CD8-positive, alpha-beta memory T cell (primary cell): ENCODE measurements around the gene MYEOV. TPM values are rescaled to one million over a fixed set of nuclear protein-coding genes. Genes with fewer than 3 reads are reported as not detected.

ENCODE experiments used
- CTCF ChIA-PET: fragments of 350-600 bp; sonication (Branson Sonifier 250); formaldehyde crosslinking; loops from one replicate; lab custom pipeline; 2021; ENCODE audit warnings: antibody characterized with exemption; lab: Charles Lee
- POLR2A ChIA-PET: fragments of 350-600 bp; sonication (Branson Sonifier 250); formaldehyde crosslinking; loops from one replicate; lab custom pipeline; 2021; ENCODE audit warnings: antibody characterized with exemption; lab: Charles Lee
- DNase-seq, 5 donors: peaks; one replicate each; pipeline versions ENCODE4 v3.0.0 to v3.0.0-alpha.2; 2020 to 2022; ENCODE audit warnings: mixed read lengths in 1 of 5
- H3K27ac ChIP-seq: one replicate; pipeline ENCODE4 v1.7.0; 2013; ENCODE audit warnings: low read depth, mild to moderate bottlenecking, low read length, moderate library complexity
- H3K27me3 ChIP-seq: 2 replicates; pipeline ENCODE4 v1.7.0; 2013; ENCODE audit warnings: low read length, mild to moderate bottlenecking; ENCODE audit not compliant: insufficient read depth, poor library complexity, severe bottlenecking
- H3K36me3 ChIP-seq: 2 replicates; pipeline ENCODE4 v1.7.0; 2013; ENCODE audit warnings: mild to moderate bottlenecking, low read length, moderate library complexity; ENCODE audit not compliant: insufficient read depth
- H3K4me1 ChIP-seq: 2 replicates; pipeline ENCODE4 v1.7.0; 2013; ENCODE audit warnings: mild to moderate bottlenecking, low read length, moderate library complexity; ENCODE audit not compliant: insufficient read depth
- H3K4me3 ChIP-seq: 2 replicates; pipeline ENCODE4 v1.7.0; 2013; ENCODE audit warnings: mild to moderate bottlenecking, low read length
- H3K9me3 ChIP-seq: 2 replicates; pipeline ENCODE4 v1.7.0; 2013; ENCODE audit warnings: mild to moderate bottlenecking, low read length
- H3K27ac Mint-ChIP-seq, 8 donors: one replicate each; pipeline ENCODE4 v1.8.0; 2020 to 2021; ENCODE audit warnings: mixed read lengths in 8 of 8, mild to moderate bottlenecking in 6 of 8, inconsistent platforms in 3 of 8, moderate library complexity in 3 of 8
- H3K27me3 Mint-ChIP-seq, 2 donors: one replicate each; pipeline ENCODE4 v1.8.0; 2020 to 2021; ENCODE audit warnings: mixed read lengths in 2 of 2, mild to moderate bottlenecking in 1 of 2, moderate library complexity in 1 of 2
- H3K36me3 Mint-ChIP-seq, 3 donors: one replicate each; pipeline ENCODE4 v1.8.0; 2020 to 2021; ENCODE audit warnings: mixed read lengths in 3 of 3, inconsistent platforms in 1 of 3, mild to moderate bottlenecking in 1 of 3
- H3K4me1 Mint-ChIP-seq, 3 donors: one replicate each; pipeline ENCODE4 v1.8.0; 2020 to 2021; ENCODE audit warnings: mixed read lengths in 3 of 3, inconsistent platforms in 1 of 3, mild to moderate bottlenecking in 1 of 3
- H3K4me3 Mint-ChIP-seq, 7 donors: one replicate each; pipeline ENCODE4 v1.8.0; 2020 to 2021; ENCODE audit warnings: mixed read lengths in 7 of 7, mild to moderate bottlenecking in 6 of 7, moderate library complexity in 4 of 7, inconsistent platforms in 2 of 7
- H3K9me3 Mint-ChIP-seq, 5 donors: one replicate each; pipeline ENCODE4 v1.8.0; 2020 to 2022; ENCODE audit warnings: mixed read lengths in 5 of 5, mild to moderate bottlenecking in 3 of 5, moderate library complexity in 2 of 5, inconsistent platforms in 1 of 5
- polyA plus RNA-seq: library from polyadenylated mRNA; unstranded; fragments of 300-500 nt; fragmentation: Illumina TruSeq; gene quantifications from one replicate; pipeline ENCODE4 v1.2.3, GENCODE V29; 2021
- total RNA-seq, 2 experiments: library from RNA; stranded (reverse); gene quantifications; one replicate each; pipeline ENCODE4 v1.2.3, GENCODE V29; 2021

Gene MYEOV
- under 1 TPM in 1 of 2 experiments, not detected in 1; 0.89 TPM for total RNA-seq
- polyA plus RNA-seq, result not detected

GRCh38 chr11:69293819-69294505 is at the start of gene MYEOV:
Gene MYEOV, plus strand, starts transcription at chr11:69294155. Its CDS starts 1,200 bp downstream, at chr11:69295355.
- peak in 2 of 5 donors; percentile 34 to 50 for DNase-seq
- Histone ChIP-seq H3K9me3 (no peaks in the 10 kb centered on the region), H3K4me1 (peaks cover 51% of the 10 kb centered on the region), H3K4me3 (no peak within 1 kb of the TSS), H3K36me3 (no peaks in the 10 kb centered on the region), H3K27ac (peak within 1 kb of the TSS; percentile 55), H3K27me3 (no peaks in the 10 kb centered on the region)
- CTCF ChIA-PET, result interaction anchor here (0.9 to 1.2 kb wide), 4 partner anchors 10 to 376 kb away, joined by 3 to 5 read pairs (median 3); no protein-coding TSS in a partner anchor
- peaks cover 39 to 58% (median 41%) of the 10 kb centered on the region in 3 donors for H3K4me1 Mint-ChIP-seq
- POLR2A ChIA-PET, result no interaction called here
- H3K27me3 Mint-ChIP-seq, result peaks cover 0 to under 1% of the 10 kb centered on the region in 2 donors
- peak within 1 kb of the TSS in 3 of 8 donors; percentile 38 to 83 (median 47) for H3K27ac Mint-ChIP-seq
- no peaks in the 10 kb centered on the region for H3K36me3 Mint-ChIP-seq
- H3K4me3 Mint-ChIP-seq, result peak within 1 kb of the TSS in 1 of 7 donors; percentile 28
- H3K9me3 Mint-ChIP-seq, result peaks cover 0 to 3% (median 0%) of the 10 kb centered on the region in 5 donors

- Histone ChIP-seq H3K4me3 (no peak overlapping the region), H3K27me3 (no peaks in the 10 kb centered on the region), H3K27ac (no peak overlapping the region), H3K9me3 (no peaks in the 10 kb centered on the region), H3K4me1 (peaks cover 12% of the 10 kb centered on the region), H3K36me3 (no peaks in the 10 kb centered on the region)
- Mint-ChIP-seq H3K36me3 (no peaks in the 10 kb centered on the region), H3K4me1 (peaks cover 4 to 15% (median 7%) of the 10 kb centered on the region in 3 donors), H3K27ac (no peak overlapping the region), H3K9me3 (no peaks in the 10 kb centered on the region), H3K4me3 (no peak overlapping the region), H3K27me3 (peaks cover 3 to 4% of the 10 kb centered on the region in 2 donors)
- ChIA-PET CTCF (interaction anchor here (1.2 kb wide), 1 partner anchor 55 kb away, joined by 4 read pairs; no protein-coding TSS in a partner anchor), POLR2A (no interaction called here)
- no peak for DNase-seq
Observed at GRCh38 chr11:69244266-69244665, 49.7 kb upstream of the MYEOV start.

- no peak overlapping the region for H3K27ac ChIP-seq
- no peak for DNase-seq
- Mint-ChIP-seq H3K27ac (no peak overlapping the region), H3K4me3 (no peak overlapping the region), H3K4me1 (peaks cover 4 to 15% (median 7%) of the 10 kb centered on the region in 3 donors), H3K36me3 (no peaks in the 10 kb centered on the region), H3K9me3 (no peaks in the 10 kb centered on the region), H3K27me3 (peaks cover 1 to 5% of the 10 kb centered on the region in 2 donors)
- ChIA-PET POLR2A (no interaction called here), CTCF (no interaction called here)
- H3K4me3 ChIP-seq, result no peak overlapping the region
- H3K4me1 ChIP-seq, result peaks cover 12% of the 10 kb centered on the region
- no peaks in the 10 kb centered on the region for H3K36me3 ChIP-seq
- H3K9me3 ChIP-seq, result no peaks in the 10 kb centered on the region
- no peaks in the 10 kb centered on the region for H3K27me3 ChIP-seq
Observed at GRCh38 chr11:69245041-69245440, 48.9 kb upstream of the MYEOV start.

- Mint-ChIP-seq H3K27ac (no peak overlapping the region), H3K9me3 (no peaks in the 10 kb centered on the region), H3K4me1 (peaks cover 4 to 15% (median 7%) of the 10 kb centered on the region in 3 donors), H3K27me3 (peaks cover 3 to 7% of the 10 kb centered on the region in 2 donors), H3K4me3 (no peak overlapping the region), H3K36me3 (no peaks in the 10 kb centered on the region)
- Histone ChIP-seq H3K27me3 (no peaks in the 10 kb centered on the region), H3K9me3 (no peaks in the 10 kb centered on the region), H3K4me1 (peaks cover 12% of the 10 kb centered on the region), H3K4me3 (no peak overlapping the region), H3K27ac (no peak overlapping the region), H3K36me3 (no peaks in the 10 kb centered on the region)
- DNase-seq, result no peak
- ChIA-PET POLR2A (no interaction called here), CTCF (no interaction called here)
Observed at GRCh38 chr11:69245491-69246345, 48.2 kb upstream of the MYEOV start.

GRCh38 chr11:69249311-69250185 is 44.4 kb upstream of the MYEOV start:
- Histone ChIP-seq H3K9me3 (no peaks in the 10 kb centered on the region), H3K4me1 (no peaks in the 10 kb centered on the region), H3K27ac (no peak overlapping the region), H3K36me3 (no peaks in the 10 kb centered on the region), H3K4me3 (no peak overlapping the region), H3K27me3 (no peaks in the 10 kb centered on the region)
- peaks cover 0 to 2% (median 0%) of the 10 kb centered on the region in 5 donors for H3K9me3 Mint-ChIP-seq
- POLR2A ChIA-PET, result no interaction called here
- H3K27ac Mint-ChIP-seq, result no peak overlapping the region
- no peaks in the 10 kb centered on the region for H3K4me1 Mint-ChIP-seq
- H3K27me3 Mint-ChIP-seq, result peaks cover 11 to 30% of the 10 kb centered on the region in 2 donors
- H3K36me3 Mint-ChIP-seq, result no peaks in the 10 kb centered on the region
- CTCF ChIA-PET, result no interaction called here
- no peak for DNase-seq
- H3K4me3 Mint-ChIP-seq, result no peak overlapping the region

GRCh38 chr11:69250186-69251056 is 43.5 kb upstream of the MYEOV start:
- Histone ChIP-seq H3K27me3 (no peaks in the 10 kb centered on the region), H3K36me3 (no peaks in the 10 kb centered on the region), H3K4me3 (no peak overlapping the region), H3K27ac (no peak overlapping the region), H3K4me1 (no peaks in the 10 kb centered on the region), H3K9me3 (no peaks in the 10 kb centered on the region)
- CTCF ChIA-PET, result interaction anchor here (1.2 kb wide), 1 partner anchor 10 kb away, joined by 3 read pairs; no protein-coding TSS in a partner anchor
- Mint-ChIP-seq H3K4me1 (no peaks in the 10 kb centered on the region), H3K27me3 (peaks cover 14 to 39% of the 10 kb centered on the region in 2 donors), H3K9me3 (peaks cover 0 to 2% (median 0%) of the 10 kb centered on the region in 5 donors), H3K4me3 (no peak overlapping the region), H3K27ac (peak overlapping the region in 1 of 8 donors; percentile 17), H3K36me3 (no peaks in the 10 kb centered on the region)
- POLR2A ChIA-PET, result no interaction called here
- DNase-seq, result no peak

GRCh38 chr11:69251057-69251393 is 42.9 kb upstream of the MYEOV start:
- Mint-ChIP-seq H3K9me3 (peaks cover 0 to 3% (median 0%) of the 10 kb centered on the region in 5 donors), H3K4me1 (no peaks in the 10 kb centered on the region)

More at GRCh38 chr11:69251057-69251393, 42.9 kb upstream of the MYEOV start:
- no peak overlapping the region for H3K4me3 ChIP-seq
- no peak overlapping the region for H3K27ac Mint-ChIP-seq
- H3K27ac ChIP-seq, result no peak overlapping the region
- H3K36me3 ChIP-seq, result no peaks in the 10 kb centered on the region
- no peak for DNase-seq
- no peaks in the 10 kb centered on the region for H3K9me3 ChIP-seq
- no peaks in the 10 kb centered on the region for H3K27me3 ChIP-seq
- H3K36me3 Mint-ChIP-seq, result no peaks in the 10 kb centered on the region
- H3K4me3 Mint-ChIP-seq, result no peak overlapping the region
- no peaks in the 10 kb centered on the region for H3K4me1 ChIP-seq
- ChIA-PET CTCF (interaction anchor here (1.2 kb wide), 1 partner anchor 10 kb away, joined by 3 read pairs; no protein-coding TSS in a partner anchor), POLR2A (no interaction called here)
- H3K27me3 Mint-ChIP-seq, result peaks cover 14 to 44% of the 10 kb centered on the region in 2 donors
